SIG-M5 (cell line): Measurements from ENCODE around the gene ZNF655.
A peak's percentile ranks its signal among the peaks of the same experiment; 100 is the strongest.
"Not testable (repeated sequence)": the region's sequence is repeated elsewhere in the genome, so short reads cannot be mapped to it uniquely, and the experiment has no call there.

ENCODE experiments used
- DNase-seq: peaks from one replicate; lab custom pipeline; 2025; lab: John Stamatoyannopoulos, UW

Gene ZNF655, protein sequence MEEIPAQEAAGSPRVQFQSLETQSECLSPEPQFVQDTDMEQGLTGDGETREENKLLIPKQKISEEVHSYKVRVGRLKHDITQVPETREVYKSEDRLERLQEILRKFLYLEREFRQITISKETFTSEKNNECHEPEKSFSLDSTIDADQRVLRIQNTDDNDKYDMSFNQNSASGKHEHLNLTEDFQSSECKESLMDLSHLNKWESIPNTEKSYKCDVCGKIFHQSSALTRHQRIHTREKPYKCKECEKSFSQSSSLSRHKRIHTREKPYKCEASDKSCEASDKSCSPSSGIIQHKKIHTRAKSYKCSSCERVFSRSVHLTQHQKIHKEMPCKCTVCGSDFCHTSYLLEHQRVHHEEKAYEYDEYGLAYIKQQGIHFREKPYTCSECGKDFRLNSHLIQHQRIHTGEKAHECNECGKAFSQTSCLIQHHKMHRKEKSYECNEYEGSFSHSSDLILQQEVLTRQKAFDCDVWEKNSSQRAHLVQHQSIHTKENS

DNA sequence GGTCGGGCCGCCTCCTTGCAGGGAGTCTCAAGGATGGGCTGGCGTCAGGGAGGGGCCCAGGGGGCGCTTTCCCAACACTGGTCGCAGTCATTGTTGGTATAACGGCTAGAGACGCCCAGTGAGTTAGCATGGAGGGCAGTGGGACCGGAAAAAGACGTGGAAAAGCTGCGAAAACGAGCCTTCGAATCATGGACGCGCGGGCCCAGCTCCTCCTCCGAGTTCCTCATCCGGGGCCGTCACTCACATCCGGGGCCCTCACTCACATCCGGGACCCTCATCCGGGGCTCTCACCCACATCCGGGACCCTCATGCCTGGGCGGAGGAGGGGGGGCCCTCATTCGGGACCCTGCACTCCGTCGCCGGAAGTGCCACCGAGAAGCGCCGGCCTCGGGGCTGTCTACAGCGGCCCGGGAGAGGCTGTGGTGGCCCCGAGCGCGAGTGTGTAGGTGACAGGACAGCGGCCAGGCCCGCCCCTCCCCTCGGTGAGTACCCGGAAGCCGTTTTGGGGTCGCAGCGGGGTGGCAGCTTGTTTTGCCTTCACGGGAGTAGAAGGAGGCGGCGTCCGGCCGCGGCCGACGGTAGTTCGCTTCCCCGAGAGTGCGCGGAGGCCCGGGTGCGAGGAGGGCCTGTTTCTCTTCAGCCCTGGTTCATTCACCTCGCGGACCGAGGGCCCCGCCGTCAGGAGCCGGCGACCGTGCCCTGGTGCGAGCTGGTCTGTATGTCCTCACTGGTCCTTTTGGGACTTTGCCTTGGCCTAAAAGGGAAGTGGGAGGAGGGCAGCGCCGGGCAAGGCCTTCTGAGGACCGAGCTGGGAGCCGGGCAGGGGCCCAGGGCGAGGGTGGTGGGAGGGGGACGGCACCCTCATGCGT lies at the start of gene ZNF655:
ZNF655 (plus strand) TSS at position 337 of the 869 bp plus-strand sequence. CDS start 1,918 bp downstream, outside the sequence.
- DNase-seq: peak; percentile 41

DNA sequence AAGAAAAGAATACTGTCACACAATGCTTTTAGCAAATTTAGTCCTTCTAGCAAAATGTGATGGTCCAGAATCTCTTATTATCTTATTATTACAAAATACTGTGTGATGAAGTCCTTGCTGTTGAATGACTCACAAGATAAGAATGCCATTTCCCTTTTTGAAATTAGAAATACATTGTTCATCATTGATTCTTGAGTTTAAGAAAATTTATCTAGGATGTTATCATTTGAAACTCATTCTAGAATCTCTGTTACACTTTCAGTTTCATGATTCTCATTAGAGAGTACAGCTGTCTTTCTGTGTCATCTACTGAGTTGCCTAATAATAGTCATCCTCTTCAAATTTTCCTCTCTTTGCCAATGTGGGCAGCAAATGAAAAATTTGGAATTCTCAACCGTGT lies 44.4 kb upstream of the ZNF655 start:
- no peak for DNase-seq

DNA sequence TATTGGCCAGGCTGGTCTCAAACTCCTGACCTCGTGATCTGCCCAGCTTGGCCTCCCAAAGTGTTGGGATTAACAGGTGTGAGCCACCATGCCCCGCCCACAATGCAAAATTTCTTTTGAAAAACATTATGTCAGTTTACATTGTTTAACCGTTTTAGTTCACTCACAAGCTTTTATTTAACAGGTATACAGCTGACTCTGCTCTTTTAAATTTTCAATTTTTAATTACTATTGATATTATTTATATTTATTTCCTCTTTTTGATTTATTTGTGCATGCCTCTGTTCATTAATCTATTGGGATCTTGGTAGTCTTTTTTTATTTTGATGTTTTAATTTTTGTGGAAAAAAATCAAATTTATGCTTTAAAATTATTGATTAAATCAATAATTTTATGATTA lies 37.0 kb upstream of the ZNF655 start:
- no peak for DNase-seq

DNA sequence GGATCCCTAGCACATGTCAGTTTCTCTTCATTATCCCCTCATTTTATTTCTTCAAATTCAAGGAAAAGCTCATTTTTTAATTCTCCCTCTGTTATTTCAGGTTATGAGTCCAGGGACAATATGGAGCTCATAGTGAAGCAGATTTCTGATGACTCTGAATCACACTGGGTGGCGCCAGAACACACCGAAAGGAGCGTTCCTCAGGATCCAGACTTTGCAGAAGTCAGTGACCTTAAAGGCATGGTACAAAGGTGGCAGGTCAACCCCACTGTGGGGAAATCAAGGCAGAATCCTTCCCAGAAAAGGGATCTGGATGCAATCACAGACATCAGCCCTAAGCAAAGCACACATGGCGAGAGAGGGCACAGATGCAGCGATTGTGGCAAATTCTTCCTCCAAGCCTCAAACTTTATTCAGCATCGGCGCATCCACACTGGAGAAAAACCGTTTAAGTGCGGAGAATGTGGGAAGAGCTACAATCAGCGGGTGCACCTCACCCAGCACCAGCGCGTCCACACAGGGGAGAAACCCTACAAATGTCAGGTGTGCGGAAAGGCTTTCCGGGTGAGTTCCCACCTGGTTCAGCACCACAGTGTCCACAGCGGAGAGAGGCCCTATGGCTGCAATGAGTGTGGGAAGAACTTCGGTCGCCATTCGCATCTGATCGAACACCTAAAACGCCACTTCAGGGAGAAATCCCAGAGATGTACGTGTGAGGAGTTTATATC lies 32.6 kb upstream of the ZNF655 start:
- DNase-seq: no peak

DNA sequence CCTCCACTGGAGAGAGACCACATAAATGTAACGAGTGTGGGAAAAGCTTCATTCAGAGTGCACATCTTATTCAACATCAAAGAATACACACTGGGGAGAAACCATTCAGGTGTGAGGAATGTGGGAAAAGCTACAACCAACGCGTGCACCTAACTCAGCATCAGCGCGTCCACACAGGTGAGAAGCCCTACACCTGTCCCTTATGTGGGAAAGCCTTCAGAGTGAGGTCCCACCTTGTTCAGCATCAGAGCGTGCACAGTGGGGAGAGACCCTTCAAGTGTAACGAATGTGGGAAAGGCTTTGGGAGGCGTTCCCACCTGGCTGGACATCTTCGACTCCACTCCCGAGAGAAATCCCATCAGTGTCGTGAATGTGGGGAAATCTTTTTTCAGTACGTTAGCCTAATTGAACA lies 27.1 kb upstream of the ZNF655 start:
- no peak for DNase-seq

DNA sequence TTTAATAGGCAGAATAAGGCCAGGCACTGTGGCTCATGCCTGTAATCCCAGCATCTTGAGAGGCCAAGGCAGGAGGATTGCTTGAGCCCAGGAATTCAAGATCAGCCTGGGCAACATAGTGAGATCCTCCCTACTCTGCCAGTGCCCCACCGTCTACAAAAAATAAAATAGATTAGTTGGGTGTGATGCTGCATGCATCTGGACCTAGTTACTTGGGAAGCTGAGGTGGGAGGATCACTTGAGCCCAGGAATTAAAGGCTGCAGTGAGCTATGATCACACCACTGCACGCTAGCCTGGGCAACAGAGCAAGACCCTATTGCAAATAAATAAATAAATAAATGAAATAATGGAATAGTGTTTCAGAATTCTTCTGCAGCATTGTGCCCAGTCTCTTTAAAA lies 22.8 kb upstream of the ZNF655 start:
- DNase-seq: no peak

DNA sequence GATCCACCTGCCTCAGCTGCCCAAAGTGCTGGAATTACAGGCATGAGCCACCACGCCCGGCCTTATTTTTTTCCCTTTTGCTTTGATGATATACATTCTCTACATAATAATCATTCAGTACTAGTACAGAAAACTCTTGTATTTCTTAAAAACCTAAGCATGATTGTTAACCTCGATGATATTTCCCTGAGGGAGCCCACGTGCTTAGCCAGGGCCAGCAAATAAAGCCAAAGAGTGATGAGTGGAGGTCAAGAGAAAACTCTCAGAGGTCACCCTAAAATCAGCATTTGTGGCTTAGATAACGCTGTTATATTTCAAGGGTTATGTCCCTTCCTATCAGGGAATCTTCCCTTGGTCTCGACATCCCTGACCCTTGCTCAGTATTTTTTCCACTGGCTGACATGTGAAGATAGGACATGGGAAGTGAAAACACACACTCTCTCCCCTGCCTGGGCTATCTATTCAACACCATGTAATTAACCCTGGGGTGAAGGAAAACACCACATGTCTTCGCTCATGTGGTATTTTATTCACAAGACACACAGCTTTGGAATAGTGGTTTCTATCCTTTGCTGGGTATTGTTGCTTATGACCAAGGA lies 19.1 kb upstream of the ZNF655 start:
- DNase-seq: no peak

DNA sequence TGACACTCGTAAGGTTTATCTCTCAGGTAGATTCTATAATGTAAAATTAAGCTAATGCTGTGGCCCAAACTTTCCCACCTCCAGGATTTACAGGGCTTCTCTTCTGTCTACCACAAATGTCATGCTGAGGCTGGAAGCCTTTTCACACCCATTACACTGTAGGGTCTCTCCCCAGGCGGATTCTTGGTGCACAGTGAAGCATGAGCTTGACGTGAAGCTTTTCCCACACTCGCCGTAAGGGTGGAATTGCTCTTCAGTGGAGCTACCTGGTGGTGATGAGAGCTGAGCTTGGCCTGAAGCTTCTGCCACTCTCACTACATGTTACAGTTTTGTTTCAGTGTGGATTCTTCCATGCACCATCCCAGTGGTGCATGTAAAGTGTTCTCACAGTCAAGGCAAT lies 17.9 kb upstream of the ZNF655 start:
- no peak for DNase-seq

DNA sequence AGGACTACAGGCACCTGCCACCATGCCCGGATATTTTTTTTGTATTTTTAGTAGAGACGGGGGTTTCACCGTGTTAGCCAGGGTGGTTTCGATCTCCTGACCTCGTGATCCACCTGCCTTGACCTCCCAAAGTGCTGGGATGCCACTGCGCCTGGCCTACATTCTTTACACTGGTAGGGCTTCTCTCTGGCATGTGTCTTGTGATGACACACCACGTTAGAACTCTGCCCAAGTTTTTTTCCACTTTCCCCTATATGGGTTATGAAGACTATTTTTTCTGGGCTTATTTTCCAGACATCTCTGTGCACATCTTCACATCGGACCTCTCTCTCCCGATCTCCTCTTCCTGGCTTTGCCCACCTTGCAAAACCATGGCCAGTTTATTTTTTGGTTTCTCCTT lies 17.2 kb upstream of the ZNF655 start:
- DNase-seq: no peak

DNA sequence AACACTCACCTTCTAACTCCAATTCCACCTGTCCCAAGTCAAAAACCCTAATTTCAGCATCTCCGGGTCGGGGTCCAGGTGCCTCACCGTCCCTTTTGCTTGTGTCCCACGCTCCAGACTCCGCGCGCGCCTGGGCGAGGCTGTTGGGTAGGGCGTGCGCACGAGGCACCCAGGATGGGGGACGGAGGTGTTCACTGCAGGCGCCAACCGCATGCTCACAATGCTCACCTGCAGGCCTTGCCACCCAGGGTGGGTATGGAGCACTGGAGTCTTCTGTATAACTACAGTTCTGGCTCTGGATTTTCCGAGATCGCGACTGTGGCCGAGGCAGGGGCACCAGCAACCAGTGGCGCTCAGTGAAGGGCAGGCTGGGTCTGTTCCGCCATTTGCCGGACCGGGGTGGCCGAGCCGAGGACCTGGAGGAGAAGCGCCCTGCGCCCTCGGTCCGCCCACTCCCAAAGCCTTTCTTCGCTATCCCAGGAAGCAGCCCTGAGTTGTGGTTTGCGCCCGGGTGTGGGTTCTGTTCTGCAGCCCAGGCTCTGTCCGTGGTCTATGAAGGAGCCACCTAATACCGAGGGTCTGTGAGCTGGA lies 15.3 kb upstream of the ZNF655 start:
- DNase-seq: no peak

DNA sequence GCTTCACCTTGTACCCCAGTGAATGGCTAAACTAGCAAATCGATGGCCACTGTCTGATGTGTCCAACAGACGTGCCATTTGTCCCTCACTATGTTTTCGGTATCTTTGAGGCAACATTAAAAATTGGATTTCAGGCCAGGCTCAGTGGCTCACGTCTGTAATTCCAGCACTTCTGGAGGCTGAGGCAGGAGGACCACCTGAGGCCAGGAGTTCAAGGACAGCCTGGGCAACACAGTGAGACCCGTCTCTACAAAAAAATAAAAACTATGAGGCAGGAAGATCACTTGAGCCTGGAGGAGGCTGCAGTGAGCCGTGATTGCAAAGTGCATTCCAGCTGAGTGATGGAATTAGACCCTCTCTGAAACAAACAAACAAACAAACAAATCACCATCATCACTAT lies 14.5 kb upstream of the ZNF655 start:
- no peak for DNase-seq

DNA sequence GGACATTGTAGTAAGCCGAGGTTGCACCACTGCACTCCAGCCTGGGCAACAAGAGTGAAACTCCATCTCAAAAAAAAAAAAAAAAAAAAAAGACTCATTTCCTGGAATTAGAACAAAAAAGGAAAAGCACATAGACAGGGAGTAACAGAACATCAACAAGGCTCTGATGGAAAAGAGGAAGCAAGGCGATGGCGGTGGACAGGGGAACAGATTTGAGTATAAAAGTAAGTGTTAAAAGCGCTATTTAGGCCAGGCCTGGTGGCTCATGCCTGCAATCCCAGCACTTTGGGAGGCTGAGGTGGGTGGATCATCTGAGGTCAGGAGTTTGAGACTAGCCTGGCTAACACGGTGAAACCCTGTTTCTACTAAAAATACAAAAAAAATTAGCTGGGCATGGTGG lies 13.1 kb upstream of the ZNF655 start:
- DNase-seq: not testable (repeated sequence)

DNA sequence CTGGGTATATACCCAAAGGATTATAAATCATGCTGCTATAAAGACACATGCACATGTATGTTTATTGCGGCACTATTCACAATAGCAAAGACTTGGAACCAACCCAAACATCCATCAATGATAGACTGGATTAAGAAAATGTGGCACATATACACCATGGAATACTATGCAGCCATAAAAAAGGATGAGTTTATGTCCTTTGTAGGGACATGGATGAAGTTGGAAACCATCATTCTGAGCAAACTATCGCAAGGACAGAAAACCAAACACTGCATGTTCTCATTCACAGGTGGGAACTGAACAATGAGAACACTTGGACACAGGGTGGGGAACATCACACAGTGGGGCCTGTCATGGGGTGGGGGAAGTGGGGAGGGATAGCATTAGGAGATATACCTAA lies 8.9 kb upstream of the ZNF655 start:
- DNase-seq: not testable (repeated sequence)

DNA sequence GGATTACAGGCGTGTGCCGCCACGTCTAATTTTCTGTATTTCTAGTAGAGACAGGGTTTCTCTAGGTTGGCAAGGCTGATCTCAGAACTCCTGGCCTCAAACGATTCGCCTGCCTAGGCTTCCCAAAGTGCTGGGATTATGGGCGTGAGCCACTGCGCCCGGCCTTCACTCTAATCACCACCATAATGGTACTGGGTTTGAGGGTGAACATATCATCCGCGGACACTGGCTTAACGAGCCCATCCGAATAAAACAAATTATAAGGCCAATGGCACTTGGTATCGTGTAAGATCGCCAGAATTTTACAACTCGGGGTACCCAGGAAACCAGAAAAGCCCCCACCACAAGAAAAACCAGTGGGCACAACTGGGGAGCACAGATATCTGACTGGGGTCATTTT lies 7.1 kb upstream of the ZNF655 start:
- DNase-seq: no peak

DNA sequence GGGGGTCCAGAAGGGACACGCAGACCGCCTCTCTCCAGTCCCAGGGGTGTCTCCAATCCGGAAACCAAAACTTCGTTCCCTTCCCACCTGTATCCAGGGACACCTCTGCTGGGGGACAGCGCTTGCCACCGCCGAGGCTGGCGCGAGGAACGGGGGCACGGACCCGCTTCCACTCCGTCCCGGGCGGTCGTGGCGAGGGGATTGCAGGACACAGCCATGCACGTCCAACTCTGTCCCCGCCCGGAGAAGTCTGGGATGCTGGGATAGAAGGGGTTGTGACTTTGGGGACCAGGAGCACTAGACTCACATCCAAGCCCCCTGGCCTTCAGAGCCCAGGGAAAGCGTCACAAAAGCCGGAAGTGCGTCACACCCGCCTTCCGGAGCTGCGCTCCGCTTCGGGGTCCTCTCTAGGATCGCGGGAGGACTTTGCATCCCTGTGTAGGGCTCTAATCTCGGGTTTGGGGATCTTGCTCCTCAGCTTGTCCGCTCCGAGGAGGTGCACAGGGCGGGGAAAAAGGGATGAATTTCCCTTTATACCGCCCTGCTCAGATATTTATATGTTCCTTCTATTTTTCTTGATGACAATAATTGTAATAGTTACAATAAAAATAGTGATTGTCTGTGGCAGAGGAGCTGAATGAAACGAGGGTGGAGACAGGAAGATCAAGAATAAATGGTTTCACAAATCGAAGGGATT lies 6.5 kb upstream of the ZNF655 start, which contains the start of gene FAM200A:
FAM200A (minus strand) TSS at position 348 of the 697 bp plus-strand sequence. CDS start 3,707 bp downstream, outside the sequence.
- peak; percentile 15 for DNase-seq

DNA sequence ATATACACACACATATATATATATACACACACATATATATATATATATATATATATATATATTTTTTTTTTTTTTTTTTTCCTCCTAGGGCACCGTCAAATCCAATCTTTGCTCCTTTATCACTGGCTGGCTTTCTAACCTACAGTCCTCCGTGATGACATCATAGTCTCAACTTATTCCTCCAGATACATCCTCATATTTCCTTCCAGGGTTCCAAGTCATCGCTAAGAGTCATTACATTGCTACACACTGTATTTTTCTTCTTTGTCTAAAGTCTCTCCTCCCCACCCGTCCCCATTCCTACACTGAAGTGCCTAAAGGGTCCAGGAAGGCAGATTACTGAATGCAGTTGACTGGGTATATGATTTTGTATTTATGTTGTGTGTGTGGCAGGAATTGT lies 5.4 kb upstream of the ZNF655 start:
- DNase-seq: no peak

DNA sequence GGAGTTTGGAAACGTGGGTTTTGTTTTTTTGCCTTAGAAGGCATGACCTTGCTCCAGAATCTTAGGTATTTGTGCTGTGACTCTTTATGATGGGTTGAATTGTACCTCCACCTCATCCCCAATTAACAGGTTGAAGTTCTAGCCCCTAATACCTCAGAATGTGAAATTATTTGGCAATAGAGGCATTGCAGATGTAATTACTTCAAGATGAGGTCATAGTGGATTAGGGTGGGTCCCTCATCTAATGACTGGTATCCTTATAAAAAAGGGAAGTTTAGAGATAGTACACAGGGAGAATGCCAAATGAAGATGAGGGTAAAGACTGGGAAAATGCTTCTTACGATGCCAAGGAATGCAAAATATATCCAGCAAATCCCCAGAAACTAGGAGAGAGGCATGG lies 3.5 kb upstream of the ZNF655 start:
- no peak for DNase-seq

DNA sequence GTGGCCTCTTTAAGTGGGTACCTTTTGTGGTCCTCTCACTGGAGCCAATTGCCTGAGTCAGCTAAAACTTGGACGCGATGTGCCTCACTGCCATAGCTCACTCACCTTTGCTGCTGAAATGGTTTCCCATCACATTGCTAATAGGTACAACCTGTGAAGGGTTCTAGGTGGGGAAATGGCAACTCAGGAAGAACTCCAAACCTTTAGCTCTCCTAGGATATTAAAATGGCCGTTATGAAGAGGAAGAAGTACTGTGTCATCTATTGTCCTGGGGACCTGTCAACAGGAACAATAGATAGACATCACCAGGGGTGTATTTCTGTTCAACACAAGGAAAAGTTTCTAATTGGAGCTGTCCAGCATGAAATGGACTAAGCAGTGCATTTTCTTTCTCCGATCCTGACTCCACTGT lies 1.2 kb upstream of the ZNF655 start:
- no peak for DNase-seq

DNA sequence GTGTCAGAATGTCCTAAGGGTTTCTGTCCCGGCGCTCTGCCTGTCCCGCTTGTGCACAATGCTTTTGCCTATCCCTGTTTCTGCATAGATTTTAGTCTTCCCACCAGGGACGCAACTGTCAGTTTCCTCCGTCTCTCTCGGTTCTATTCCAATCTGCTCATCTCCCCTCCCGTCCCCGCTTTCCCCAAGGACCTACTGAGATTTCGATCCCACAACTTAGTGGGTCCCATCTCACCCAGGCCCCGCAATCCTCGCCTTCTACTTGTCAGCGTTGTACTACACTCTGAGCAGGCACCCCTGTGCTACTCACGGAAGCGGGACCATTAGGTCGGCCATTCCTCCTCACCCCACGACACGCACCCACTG lies 519 bp upstream of the ZNF655 start:
- DNase-seq: no peak

DNA sequence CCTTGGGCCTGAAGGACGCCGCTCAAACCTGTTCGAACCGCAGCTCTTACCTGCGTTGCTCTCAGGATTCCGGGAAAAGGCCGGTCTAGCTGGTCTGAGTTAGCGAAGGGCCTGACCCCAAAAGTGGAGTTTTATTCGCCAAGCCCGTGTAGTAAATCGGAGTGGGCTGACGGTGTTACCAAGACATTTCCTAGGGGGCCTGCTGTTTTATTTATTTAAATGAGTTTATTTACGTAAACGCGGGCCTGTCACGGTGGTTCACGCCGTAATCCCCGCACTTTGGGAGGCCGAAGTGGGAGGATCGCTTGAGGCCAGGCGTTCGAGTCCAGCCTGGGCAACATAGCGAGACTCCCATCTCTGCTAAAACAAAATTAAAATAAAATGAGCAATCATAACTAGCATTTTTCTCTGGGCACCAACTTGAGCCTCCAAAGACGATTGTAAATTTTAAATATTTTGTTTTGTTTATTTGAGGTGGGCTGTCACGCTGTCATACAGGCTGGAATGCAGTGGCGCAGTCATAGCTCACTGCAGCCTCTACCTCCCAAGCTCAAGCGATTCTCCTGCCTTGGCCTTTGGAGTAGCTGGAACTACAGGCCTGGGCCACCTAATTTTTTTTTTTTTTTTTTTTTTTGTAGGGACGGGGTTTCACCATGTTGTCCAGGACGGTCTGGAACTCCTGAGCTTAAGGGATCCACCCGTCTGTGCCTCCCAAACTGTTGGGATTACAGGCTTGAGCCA lies 903 bp downstream of the ZNF655 start:
- no peak for DNase-seq
